Neural cell (in vitro differentiated cells): ENCODE results near the gene LYVE1.

Source experiments
- CTCF ChIP-seq: fragments of 450-650 bp; IDR thresholded peaks from 2 replicates; pipeline ENCODE4 v1.5.1; 2014; ENCODE audit warnings: antibody characterized with exemption, mild to moderate bottlenecking, moderate library complexity; ENCODE audit not compliant: poor library complexity, severe bottlenecking
- RAD21 ChIP-seq: fragments of 450-650 bp; conservative IDR thresholded peaks from 2 replicates; pipeline ENCODE4 v1.6.1; 2014; ENCODE audit warnings: antibody characterized with exemption, mild to moderate bottlenecking, moderate library complexity
- SMC3 ChIP-seq: fragments of 450-650 bp; conservative IDR thresholded peaks from 2 replicates; pipeline ENCODE4 v1.6.1; 2014; ENCODE audit warnings: antibody characterized with exemption, mild to moderate bottlenecking, moderate library complexity; ENCODE audit not compliant: poor library complexity

GRCh38 chr11:10556590-10556989 lies 11.9 kb downstream of the LYVE1 start:
- TF ChIP-seq SMC3 (no peak), CTCF (no peak), RAD21 (no peak)
